Mucosa of descending colon (tissue), 3 donors: ENCODE measurements around the gene TRIM75. TPM values are rescaled to one million over a fixed set of nuclear protein-coding genes. Genes with fewer than 3 reads are reported as not detected.
"Not testable (repeated sequence)": the region's sequence is repeated elsewhere in the genome, so short reads cannot be mapped to it uniquely, and the experiment has no call there.

Source experiments
- ATAC-seq: fragments of 200-7000 bp; cut with Tn5 transposase; one replicate; pipeline ENCODE4 v1.9.1; 2020; ENCODE audit warnings: mild to moderate bottlenecking, moderate library complexity
- DNase-seq, 3 donors: peaks; one replicate each; pipeline ENCODE4 v3.0.0-alpha.2; 2020
- H3K36me3 ChIP-seq: fragments of 200-600 bp; one replicate; pipeline ENCODE4 v1.8.0; 2021; ENCODE audit warnings: low read depth, mild to moderate bottlenecking
- H3K4me1 ChIP-seq: fragments of 200-600 bp; one replicate; pipeline ENCODE4 v1.8.0; 2021; ENCODE audit warnings: low read depth, mild to moderate bottlenecking
- H3K4me3 ChIP-seq: fragments of 200-600 bp; one replicate; pipeline ENCODE4 v1.8.0; 2021; ENCODE audit warnings: mild to moderate bottlenecking
- H3K9me3 ChIP-seq: fragments of 200-600 bp; one replicate; pipeline ENCODE4 v1.8.0; 2021; ENCODE audit warnings: mild to moderate bottlenecking
- intact Hi-C, 2 donors: fragments of 100-400 bp; cut with DNase I in 1 of 2; cut with micrococcal nuclease in 1 of 2; formaldehyde crosslinking; loops; one replicate each; pipeline versions ENCODE4 v1.11.0 to v1.11.1; 2022; cut with DNase I, micrococcal nuclease
- total RNA-seq, 3 donors: library from RNA; stranded (reverse); fragmentation: NEBNext Ultra II Directional in 2 of 3; extraction: Animal tissue kit (Norgen Biotek cat#: 25700) in 2 of 3; gene quantifications; one replicate each; pipeline versions ENCODE4 v1.2.1 to v1.2.4, GENCODE V29; 2021 to 2023
- TF ChIP-seq, protein P1 (sequence below): fragments of 200-600 bp; IDR thresholded peaks from one replicate; pipeline ENCODE4 v1.8.0; 2022; ENCODE audit warnings: antibody characterized with exemption, mild to moderate bottlenecking
- donor health status: DM: no; HTN: no; CAD: no; lungs with moderate emphysema.
- donor health status: DM: no; HTN: no; CAD: no.
- donor health status: DM: no; HTN: yes; CAD: no.

TRIM75 gene
- total RNA-seq, 3 donors from 2014 or later = not detected

DNA sequence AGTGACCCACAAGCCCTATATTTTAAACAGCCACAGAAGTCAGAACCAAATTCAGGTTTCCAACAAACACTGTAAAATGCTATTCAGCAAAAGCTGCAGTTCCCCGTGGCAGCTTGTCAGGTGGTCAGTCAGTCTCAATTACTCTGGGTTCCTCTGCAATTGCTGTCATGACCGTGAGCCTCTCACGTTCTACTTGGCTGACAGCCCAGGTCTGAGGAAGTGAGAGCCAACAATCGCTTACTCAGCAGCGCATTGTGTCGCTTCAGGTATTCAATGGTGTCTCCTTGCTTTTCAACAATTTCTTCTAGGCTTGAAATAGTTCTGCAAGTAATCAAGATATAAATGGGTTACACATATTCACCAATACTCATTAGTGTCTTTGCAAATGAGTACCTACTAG, 25.8 kb downstream of the TRIM75 start:
- Histone ChIP-seq H3K4me1 (peaks cover 6% of the 10 kb centered on the region), H3K9me3 (no peaks in the 10 kb centered on the region), H3K4me3 (no peak overlapping the region), H3K36me3 (no peaks in the 10 kb centered on the region)
- ATAC-seq (peak; percentile 83), DNase-seq (peak; percentile 54 to 83 (median 72))
- intact Hi-C loops = no loop called here
- TF ChIP-seq, protein P1, sequence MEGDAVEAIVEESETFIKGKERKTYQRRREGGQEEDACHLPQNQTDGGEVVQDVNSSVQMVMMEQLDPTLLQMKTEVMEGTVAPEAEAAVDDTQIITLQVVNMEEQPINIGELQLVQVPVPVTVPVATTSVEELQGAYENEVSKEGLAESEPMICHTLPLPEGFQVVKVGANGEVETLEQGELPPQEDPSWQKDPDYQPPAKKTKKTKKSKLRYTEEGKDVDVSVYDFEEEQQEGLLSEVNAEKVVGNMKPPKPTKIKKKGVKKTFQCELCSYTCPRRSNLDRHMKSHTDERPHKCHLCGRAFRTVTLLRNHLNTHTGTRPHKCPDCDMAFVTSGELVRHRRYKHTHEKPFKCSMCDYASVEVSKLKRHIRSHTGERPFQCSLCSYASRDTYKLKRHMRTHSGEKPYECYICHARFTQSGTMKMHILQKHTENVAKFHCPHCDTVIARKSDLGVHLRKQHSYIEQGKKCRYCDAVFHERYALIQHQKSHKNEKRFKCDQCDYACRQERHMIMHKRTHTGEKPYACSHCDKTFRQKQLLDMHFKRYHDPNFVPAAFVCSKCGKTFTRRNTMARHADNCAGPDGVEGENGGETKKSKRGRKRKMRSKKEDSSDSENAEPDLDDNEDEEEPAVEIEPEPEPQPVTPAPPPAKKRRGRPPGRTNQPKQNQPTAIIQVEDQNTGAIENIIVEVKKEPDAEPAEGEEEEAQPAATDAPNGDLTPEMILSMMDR = no peak

DNA sequence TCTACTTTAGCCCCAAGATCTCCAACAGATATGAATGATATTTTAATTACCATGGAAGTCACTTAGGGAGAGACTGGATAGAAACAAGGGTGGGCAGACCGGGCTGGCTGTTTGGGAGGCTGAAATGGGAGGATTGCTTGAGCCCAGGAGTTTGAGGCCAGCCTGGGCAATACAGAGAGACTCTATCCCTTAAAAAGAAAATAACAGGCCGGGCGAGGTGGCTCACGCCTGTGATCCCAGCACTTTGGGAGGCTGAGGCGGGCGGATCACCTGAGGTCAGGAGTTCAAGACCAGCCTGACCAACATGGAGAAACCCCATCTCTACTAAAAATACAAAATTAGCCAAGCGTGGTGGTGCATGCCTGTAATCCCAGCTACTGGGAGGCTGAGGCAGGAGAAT, 31.1 kb downstream of the TRIM75 start:
- intact Hi-C loops, H3K4me3 ChIP-seq, ATAC-seq, H3K4me1 ChIP-seq, H3K36me3 ChIP-seq, DNase-seq, H3K9me3 ChIP-seq: not testable (repeated sequence)

DNA sequence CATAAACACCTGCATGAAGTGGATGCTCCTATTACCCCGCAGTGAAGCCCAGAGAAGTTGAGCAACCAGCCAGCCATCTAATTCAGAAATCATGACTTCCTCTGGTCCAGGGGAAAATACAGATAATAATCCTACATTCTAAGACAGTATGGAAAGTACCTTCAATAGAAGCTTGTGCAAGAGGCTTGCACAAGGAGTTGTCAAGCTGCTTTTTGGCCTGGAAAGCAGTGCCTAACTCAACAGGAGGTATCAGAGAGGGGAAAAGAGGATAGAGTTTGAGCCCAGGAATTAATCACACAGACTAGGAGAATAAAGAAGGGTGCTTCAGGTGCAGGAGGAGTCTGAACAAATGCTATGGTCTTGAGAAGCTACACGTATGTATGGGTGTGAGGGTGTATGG, 32.3 kb downstream of the TRIM75 start:
- no peak for DNase-seq
- Histone ChIP-seq H3K36me3 (no peaks in the 10 kb centered on the region), H3K9me3 (no peaks in the 10 kb centered on the region), H3K4me3 (no peak overlapping the region), H3K4me1 (no peaks in the 10 kb centered on the region)
- ATAC-seq = no peak
- TF ChIP-seq, protein P1 = no peak
- intact Hi-C loops = no loop called here

DNA sequence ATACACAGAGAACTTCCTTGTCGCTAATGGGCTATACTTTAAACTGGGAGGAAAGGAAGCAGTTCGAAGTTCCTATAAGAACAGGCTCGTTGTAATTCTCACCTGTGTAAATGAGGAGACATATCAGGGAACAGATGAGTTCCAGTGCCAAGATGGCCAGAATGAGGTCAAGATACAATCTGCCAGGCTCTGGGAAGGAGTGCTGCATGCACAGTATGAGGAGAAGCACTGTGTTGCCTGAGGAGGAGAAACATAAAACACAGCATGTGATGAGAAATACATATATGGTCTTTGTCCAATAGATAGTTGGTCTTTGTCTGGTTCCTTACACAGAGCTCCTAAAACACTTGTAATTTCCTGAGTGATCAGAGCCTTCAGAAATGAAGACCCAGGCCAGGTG, 34.7 kb downstream of the TRIM75 start:
- Histone ChIP-seq H3K4me3 (no peak overlapping the region), H3K9me3 (no peaks in the 10 kb centered on the region), H3K36me3 (no peaks in the 10 kb centered on the region), H3K4me1 (no peaks in the 10 kb centered on the region)
- no peak for DNase-seq
- intact Hi-C loops = no loop called here
- TF ChIP-seq, protein P1 = no peak
- ATAC-seq = no peak

DNA sequence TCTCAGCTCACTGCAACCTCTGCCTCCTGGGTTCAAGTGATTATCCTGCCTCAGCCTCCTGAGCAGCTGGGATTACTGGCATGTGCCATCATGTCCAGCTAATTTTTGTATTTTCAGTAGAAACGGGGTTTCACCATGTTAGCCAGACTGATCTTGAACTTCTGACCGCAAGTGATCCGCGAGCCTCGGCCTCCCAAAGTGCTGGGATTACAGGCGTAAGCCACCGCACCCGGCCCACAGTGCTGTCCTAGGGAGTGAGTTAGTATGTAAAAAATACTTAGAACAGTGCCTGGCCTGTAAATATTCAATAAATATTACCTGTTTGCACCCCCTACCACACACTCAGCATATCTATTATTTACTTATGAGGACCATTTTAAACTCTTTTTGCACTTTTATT, 38.5 kb downstream of the TRIM75 start:
- intact Hi-C loops, DNase-seq, H3K4me1 ChIP-seq, H3K4me3 ChIP-seq, H3K36me3 ChIP-seq, ATAC-seq, H3K9me3 ChIP-seq: not testable (repeated sequence)

DNA sequence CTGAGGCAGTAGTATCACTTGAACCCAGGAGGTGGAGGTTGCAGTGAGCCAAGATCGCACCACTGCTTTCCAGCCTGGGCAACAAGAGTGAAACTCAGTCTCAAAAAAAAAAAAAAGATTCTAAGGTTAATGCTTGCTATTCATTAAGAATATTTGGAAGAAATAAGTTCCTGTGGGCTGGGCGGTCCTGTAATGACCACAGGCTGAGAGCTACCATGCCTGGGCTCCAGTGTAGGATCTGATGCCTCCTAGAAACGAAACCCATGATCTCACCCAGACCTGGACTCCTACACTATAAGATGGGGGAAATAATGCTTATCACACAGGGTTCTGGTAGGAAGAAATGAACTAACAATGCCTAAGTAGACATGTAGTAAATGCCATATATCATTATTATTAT, 41.2 kb downstream of the TRIM75 start:
- TF ChIP-seq, protein P1 = no peak
- intact Hi-C loops = no loop called here
- no peaks in the 10 kb centered on the region for H3K36me3 ChIP-seq
- no peaks in the 10 kb centered on the region for H3K4me1 ChIP-seq
- H3K9me3 ChIP-seq = no peaks in the 10 kb centered on the region
- H3K4me3 ChIP-seq = no peak overlapping the region
- DNase-seq (no peak), ATAC-seq (no peak)

DNA sequence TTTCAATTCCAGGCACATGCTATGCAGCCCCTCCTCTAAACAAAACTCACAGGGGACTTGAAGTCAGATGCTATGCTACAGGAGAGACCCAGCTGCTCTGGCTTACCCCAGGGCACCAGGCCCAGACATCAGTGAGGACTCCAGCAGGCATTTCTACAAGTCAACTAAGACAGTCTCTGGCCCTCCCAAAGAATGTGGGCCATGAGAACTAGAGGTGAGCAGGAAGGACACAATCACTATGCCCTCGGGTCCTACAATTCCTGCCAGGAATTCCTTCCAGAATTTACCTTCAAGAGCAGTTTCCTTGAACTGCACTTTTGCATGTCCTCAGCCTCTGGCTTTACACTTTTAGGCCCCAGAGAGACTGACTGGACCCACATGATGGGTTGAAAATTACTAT, 41.6 kb downstream of the TRIM75 start:
- no peak for DNase-seq
- Histone ChIP-seq H3K4me1 (no peaks in the 10 kb centered on the region), H3K4me3 (no peak overlapping the region), H3K9me3 (no peaks in the 10 kb centered on the region), H3K36me3 (no peaks in the 10 kb centered on the region)
- intact Hi-C loops = no loop called here
- TF ChIP-seq, protein P1 = no peak
- no peak for ATAC-seq
